Measurements from ENCODE around the gene JAG1.

The JAG1 gene

GRCh38 chr20:10718661-10719060 lies 44.9 kb upstream of the JAG1 start:
- TF ChIP-seq MYC (IDR thresholded peaks at IDR 0.05; ENCODE audit: low read depth, low read length), result no peak
- TF ChIP-seq MAX (IDR thresholded peaks at IDR 0.05; ENCODE audit: low read depth, low read length), result no peak
- TF ChIP-seq POLR2A (IDR thresholded peaks at IDR 0.05; ENCODE audit: extremely low read depth, insufficient read length), result no peak
- no peak for TF ChIP-seq CTCF (IDR thresholded peaks at IDR 0.05; ENCODE audit: low read depth, low read length)
- no peak overlapping the region for H3K4me3 ChIP-seq (ENCODE audit: low read depth, low read length)
- DNase-seq (ENCODE audit: low read depth), result no peak

GRCh38 chr20:10716855-10717254 lies 43.1 kb upstream of the JAG1 start:
- TF ChIP-seq CTCF (IDR thresholded peaks at IDR 0.05; ENCODE audit: low read depth, low read length), result no peak
- no peak for TF ChIP-seq MAX (IDR thresholded peaks at IDR 0.05; ENCODE audit: low read depth, low read length)
- no peak for TF ChIP-seq POLR2A (IDR thresholded peaks at IDR 0.05; ENCODE audit: extremely low read depth, insufficient read length)
- TF ChIP-seq MYC (IDR thresholded peaks at IDR 0.05; ENCODE audit: low read depth, low read length), result no peak
- DNase-seq (ENCODE audit: low read depth), result no peak
- H3K4me3 ChIP-seq (ENCODE audit: low read depth, low read length), result no peak overlapping the region

- no peak for DNase-seq (ENCODE audit: low read depth)
Measured at GRCh38 chr20:10715035-10715434, 41.2 kb upstream of the JAG1 start.

GRCh38 chr20:10714236-10714975 lies 40.6 kb upstream of the JAG1 start:
- no peak for TF ChIP-seq CTCF (IDR thresholded peaks at IDR 0.05; ENCODE audit: low read depth, low read length)
- no peak for TF ChIP-seq MAX (IDR thresholded peaks at IDR 0.05; ENCODE audit: low read depth, low read length)
- no peak for TF ChIP-seq MYC (IDR thresholded peaks at IDR 0.05; ENCODE audit: low read depth, low read length)
- TF ChIP-seq POLR2A (IDR thresholded peaks at IDR 0.05; ENCODE audit: extremely low read depth, insufficient read length), result no peak
- no peak overlapping the region for H3K4me3 ChIP-seq (ENCODE audit: low read depth, low read length)
- DNase-seq (ENCODE audit: low read depth), result no peak

More at GRCh38 chr20:10715035-10715434, 41.2 kb upstream of the JAG1 start:
- TF ChIP-seq MAX (IDR thresholded peaks at IDR 0.05; ENCODE audit: low read depth, low read length), result no peak
- TF ChIP-seq MYC (IDR thresholded peaks at IDR 0.05; ENCODE audit: low read depth, low read length), result no peak
- no peak for TF ChIP-seq POLR2A (IDR thresholded peaks at IDR 0.05; ENCODE audit: extremely low read depth, insufficient read length)
- no peak for TF ChIP-seq CTCF (IDR thresholded peaks at IDR 0.05; ENCODE audit: low read depth, low read length)
- no peak overlapping the region for H3K4me3 ChIP-seq (ENCODE audit: low read depth, low read length)

GRCh38 chr20:10713161-10713560 lies 39.4 kb upstream of the JAG1 start:
- DNase-seq (ENCODE audit: low read depth), result no peak
- TF ChIP-seq CTCF (IDR thresholded peaks at IDR 0.05; ENCODE audit: low read depth, low read length) (no peak), MAX (IDR thresholded peaks at IDR 0.05; ENCODE audit: low read depth, low read length) (no peak), POLR2A (IDR thresholded peaks at IDR 0.05; ENCODE audit: extremely low read depth, insufficient read length) (no peak), MYC (IDR thresholded peaks at IDR 0.05; ENCODE audit: low read depth, low read length) (no peak)
- no peak overlapping the region for H3K4me3 ChIP-seq (ENCODE audit: low read depth, low read length)

All from NB4 (cell line).